ENCODE measurements around the gene RAVER2. TPM values are rescaled to one million over a fixed set of nuclear protein-coding genes. Genes with fewer than 3 reads are reported as not detected.
"Not testable (repeated sequence)": the region's sequence is repeated elsewhere in the genome, so short reads cannot be mapped to it uniquely, and the experiment has no call there.

RAVER2 gene, protein sequence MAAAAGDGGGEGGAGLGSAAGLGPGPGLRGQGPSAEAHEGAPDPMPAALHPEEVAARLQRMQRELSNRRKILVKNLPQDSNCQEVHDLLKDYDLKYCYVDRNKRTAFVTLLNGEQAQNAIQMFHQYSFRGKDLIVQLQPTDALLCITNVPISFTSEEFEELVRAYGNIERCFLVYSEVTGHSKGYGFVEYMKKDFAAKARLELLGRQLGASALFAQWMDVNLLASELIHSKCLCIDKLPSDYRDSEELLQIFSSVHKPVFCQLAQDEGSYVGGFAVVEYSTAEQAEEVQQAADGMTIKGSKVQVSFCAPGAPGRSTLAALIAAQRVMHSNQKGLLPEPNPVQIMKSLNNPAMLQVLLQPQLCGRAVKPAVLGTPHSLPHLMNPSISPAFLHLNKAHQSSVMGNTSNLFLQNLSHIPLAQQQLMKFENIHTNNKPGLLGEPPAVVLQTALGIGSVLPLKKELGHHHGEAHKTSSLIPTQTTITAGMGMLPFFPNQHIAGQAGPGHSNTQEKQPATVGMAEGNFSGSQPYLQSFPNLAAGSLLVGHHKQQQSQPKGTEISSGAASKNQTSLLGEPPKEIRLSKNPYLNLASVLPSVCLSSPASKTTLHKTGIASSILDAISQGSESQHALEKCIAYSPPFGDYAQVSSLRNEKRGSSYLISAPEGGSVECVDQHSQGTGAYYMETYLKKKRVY
- 2.2 TPM for total RNA-seq

DNA sequence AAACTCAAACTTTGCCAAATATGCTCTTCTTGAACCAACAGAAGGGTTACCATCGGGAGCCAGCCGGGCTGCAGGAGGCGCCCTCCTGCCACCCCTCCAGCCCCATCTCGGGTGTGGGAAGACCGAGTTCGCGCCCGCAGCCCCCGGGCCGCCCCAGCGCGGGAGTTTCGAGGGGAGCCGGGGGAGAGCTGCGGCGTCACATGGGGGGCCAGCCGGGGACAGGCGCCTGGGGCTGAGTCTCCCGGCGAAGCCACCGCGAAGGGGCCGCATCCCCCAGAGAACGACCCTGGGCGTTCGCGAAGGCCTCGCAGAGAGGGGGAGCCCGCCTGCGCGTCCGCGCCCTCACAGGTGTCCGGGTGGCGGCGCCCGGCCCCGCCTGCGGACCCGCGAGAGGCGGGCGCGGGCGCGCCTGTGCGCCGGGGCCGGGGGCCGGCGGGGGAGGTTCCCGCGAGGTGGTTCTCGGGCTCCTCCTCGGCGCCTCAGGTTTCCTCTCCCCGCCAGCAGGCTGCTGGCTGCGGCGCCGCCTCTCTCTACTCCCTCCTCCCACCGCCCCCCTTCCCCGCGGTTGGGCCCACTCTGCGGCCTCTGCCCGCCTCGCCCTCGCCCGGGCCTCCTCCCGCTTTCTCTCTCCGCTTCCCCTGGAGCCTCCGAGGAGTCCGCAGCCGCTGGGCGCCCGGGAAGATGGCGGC, at the start of gene RAVER2:
Gene RAVER2, plus strand, starts transcription at position 584 of the 689 bp plus-strand sequence. Its CDS starts 98 bp downstream, at position 682.
- Histone ChIP-seq H3K27me3 (ENCODE audit: insufficient read depth, low read length) (no peaks in the 10 kb centered on the region), H3K4me3 (ENCODE audit: low read length) (peak within 1 kb of the TSS; percentile 44), H3K4me1 (ENCODE audit: insufficient read depth, low read length) (peaks cover 22% of the 10 kb centered on the region), H3K9me3 (ENCODE audit: low read depth, low read length) (no peaks in the 10 kb centered on the region)

DNA sequence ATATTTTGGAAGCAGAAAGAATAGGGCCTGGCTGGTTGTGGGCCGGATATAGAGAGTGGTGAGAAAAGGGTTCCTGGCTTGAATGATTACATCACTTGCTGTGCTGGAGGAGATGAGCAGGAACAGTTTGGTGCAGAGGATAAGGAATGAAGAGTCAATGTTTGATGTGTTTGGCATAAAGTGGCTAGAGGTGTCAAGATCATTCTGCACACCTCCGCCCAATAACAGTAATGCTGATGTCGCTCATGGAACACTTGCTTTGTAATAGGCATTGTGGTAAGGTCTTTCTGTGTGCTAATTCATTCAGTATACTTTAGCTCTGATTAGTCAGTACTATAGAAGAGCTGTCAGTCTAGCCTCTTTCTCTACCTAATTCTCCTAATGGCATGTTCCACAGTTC, 48.0 kb upstream of the RAVER2 start:
- Histone ChIP-seq H3K9me3 (ENCODE audit: low read depth, low read length) (no peaks in the 10 kb centered on the region), H3K4me1 (ENCODE audit: insufficient read depth, low read length) (no peaks in the 10 kb centered on the region), H3K4me3 (ENCODE audit: low read length) (no peak overlapping the region), H3K27me3 (ENCODE audit: insufficient read depth, low read length) (no peaks in the 10 kb centered on the region)

- Histone ChIP-seq H3K27me3 (ENCODE audit: insufficient read depth, low read length) (no peaks in the 10 kb centered on the region), H3K9me3 (ENCODE audit: low read depth, low read length) (no peaks in the 10 kb centered on the region), H3K4me1 (ENCODE audit: insufficient read depth, low read length) (no peaks in the 10 kb centered on the region), H3K4me3 (ENCODE audit: low read length) (no peak overlapping the region)
Measured at GRCh38 chr1:64699327-64699726, 45.5 kb upstream of the RAVER2 start.

DNA sequence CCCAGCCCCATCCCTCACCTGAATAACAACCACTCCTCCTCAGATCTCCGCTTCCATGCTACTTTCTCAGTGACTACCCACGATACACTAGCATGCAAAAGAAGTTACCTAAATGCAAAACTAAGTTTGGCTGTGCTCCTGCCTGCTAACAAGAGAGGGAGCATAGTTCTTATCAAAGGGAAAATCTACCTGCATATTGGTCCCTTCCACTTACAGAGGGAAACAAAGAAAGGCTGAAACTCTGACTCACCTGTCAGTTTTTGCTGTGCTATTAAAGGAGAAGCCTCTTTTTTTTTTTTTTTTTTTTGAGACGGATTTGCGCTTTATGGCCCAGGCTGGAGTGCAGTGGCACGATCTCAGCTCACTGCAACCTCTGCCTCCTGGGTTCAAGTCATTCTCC, 43.8 kb upstream of the RAVER2 start:
- Histone ChIP-seq H3K4me1 (ENCODE audit: insufficient read depth, low read length) (no peaks in the 10 kb centered on the region), H3K9me3 (ENCODE audit: low read depth, low read length) (no peaks in the 10 kb centered on the region), H3K4me3 (ENCODE audit: low read length) (no peak overlapping the region), H3K27me3 (ENCODE audit: insufficient read depth, low read length) (no peaks in the 10 kb centered on the region)

- Histone ChIP-seq H3K4me1 (ENCODE audit: insufficient read depth, low read length) (no peaks in the 10 kb centered on the region), H3K27me3 (ENCODE audit: insufficient read depth, low read length) (no peaks in the 10 kb centered on the region), H3K9me3 (ENCODE audit: low read depth, low read length) (no peaks in the 10 kb centered on the region), H3K4me3 (ENCODE audit: low read length) (no peak overlapping the region)
Measured at GRCh38 chr1:64701886-64702285, 43.0 kb upstream of the RAVER2 start.

GRCh38 chr1:64702670-64703069, 42.2 kb upstream of the RAVER2 start:
- H3K9me3 ChIP-seq (ENCODE audit: low read depth, low read length); H3K4me3 ChIP-seq (ENCODE audit: low read length); H3K4me1 ChIP-seq (ENCODE audit: insufficient read depth, low read length); H3K27me3 ChIP-seq (ENCODE audit: insufficient read depth, low read length): not testable (repeated sequence)

DNA sequence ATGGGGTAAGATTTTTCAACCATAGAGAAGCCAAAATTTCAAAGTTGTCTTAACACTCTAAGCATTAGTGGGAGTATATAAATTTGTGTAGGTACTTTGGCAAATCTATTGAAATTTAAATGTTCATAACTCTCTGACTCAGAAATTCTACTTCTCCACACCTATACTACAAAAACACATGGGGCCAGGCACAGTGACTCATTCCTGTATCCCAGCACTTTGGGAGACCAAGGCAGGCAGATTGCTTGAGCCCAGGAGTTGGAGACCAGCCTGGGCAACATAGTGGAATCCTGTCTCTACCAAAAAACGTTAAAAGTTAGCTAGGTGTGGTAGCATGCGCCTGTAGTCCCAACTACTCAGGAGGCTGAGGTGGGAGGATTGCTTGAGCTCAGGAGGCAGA, 41.3 kb upstream of the RAVER2 start:
- Histone ChIP-seq H3K27me3 (ENCODE audit: insufficient read depth, low read length) (no peaks in the 10 kb centered on the region), H3K4me1 (ENCODE audit: insufficient read depth, low read length) (no peaks in the 10 kb centered on the region), H3K9me3 (ENCODE audit: low read depth, low read length) (no peaks in the 10 kb centered on the region), H3K4me3 (ENCODE audit: low read length) (no peak overlapping the region)

DNA sequence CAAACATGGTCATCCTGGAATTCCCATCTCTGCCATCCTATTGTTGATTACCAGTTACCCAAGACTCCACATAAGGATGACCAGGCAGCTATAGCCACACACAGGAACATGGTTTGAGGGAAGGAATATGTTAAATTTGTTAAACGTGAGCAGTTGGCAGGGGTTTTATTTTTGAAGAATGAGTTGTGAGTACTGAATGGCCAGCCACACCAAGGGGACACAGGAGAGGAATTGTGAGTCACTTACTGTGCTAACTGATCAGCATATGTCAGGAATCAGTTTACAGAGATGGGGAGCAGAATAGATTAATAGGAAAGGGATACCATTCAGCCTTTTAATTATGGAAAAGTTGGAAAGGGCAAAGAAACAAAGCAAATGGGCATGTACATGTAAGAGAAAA, 39.3 kb upstream of the RAVER2 start:
- no peak overlapping the region for H3K4me3 ChIP-seq (ENCODE audit: low read length)
- no peaks in the 10 kb centered on the region for H3K27me3 ChIP-seq (ENCODE audit: insufficient read depth, low read length)
- H3K9me3 ChIP-seq (ENCODE audit: low read depth, low read length) = no peaks in the 10 kb centered on the region
- H3K4me1 ChIP-seq (ENCODE audit: insufficient read depth, low read length) = no peaks in the 10 kb centered on the region

DNA sequence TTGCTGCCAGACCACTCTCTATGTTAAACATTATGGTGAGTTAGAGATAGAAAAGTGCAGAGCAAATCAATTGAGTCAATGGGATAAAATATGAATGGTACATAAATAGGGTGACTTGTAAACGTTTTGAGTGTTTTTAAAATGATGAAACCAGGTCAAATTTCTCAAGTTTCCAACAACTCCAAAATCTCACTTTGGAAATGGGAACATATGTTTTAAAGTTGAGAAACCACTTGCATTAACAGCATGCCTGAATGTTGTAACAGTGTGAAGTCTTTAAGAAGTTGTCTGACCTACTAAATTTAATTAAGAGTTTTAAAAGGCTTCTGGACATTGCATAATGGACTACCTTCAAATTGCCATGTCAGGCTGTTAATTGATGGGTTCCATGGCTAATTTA, 33.6 kb upstream of the RAVER2 start:
- no peaks in the 10 kb centered on the region for H3K27me3 ChIP-seq (ENCODE audit: insufficient read depth, low read length)
- H3K9me3 ChIP-seq (ENCODE audit: low read depth, low read length) = no peaks in the 10 kb centered on the region

GRCh38 chr1:64712049-64712448, 32.8 kb upstream of the RAVER2 start:
- no peaks in the 10 kb centered on the region for H3K4me1 ChIP-seq (ENCODE audit: insufficient read depth, low read length)
- no peaks in the 10 kb centered on the region for H3K27me3 ChIP-seq (ENCODE audit: insufficient read depth, low read length)
- H3K9me3 ChIP-seq (ENCODE audit: low read depth, low read length) = no peaks in the 10 kb centered on the region
- H3K4me3 ChIP-seq (ENCODE audit: low read length) = no peak overlapping the region

More for the DNA sequence above, 33.6 kb upstream of the RAVER2 start:
- Histone ChIP-seq H3K4me3 (ENCODE audit: low read length) (no peak overlapping the region), H3K4me1 (ENCODE audit: insufficient read depth, low read length) (no peaks in the 10 kb centered on the region)

DNA sequence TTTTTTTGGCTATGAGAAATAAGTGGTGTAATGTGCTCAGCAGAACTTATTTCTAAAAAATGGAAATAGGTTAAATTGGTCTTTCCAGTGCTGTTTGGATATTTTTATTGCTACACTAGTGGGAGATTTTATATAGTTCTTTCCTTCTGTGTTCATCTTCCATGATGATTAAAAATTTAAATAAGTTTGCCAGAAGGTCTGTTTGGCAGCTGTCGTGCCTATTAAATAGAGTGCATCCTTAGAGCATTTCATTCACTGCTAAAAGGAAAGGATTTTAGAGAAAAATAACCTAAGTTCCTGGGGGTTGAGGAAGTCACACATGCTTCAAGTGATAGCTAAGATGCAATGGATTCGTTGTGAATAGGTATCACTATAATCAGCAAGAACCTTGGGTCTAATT, 29.7 kb upstream of the RAVER2 start:
- Histone ChIP-seq H3K27me3 (ENCODE audit: insufficient read depth, low read length) (no peaks in the 10 kb centered on the region), H3K4me3 (ENCODE audit: low read length) (no peak overlapping the region), H3K4me1 (ENCODE audit: insufficient read depth, low read length) (no peaks in the 10 kb centered on the region), H3K9me3 (ENCODE audit: low read depth, low read length) (no peaks in the 10 kb centered on the region)

- Histone ChIP-seq H3K9me3 (ENCODE audit: low read depth, low read length) (no peaks in the 10 kb centered on the region), H3K4me1 (ENCODE audit: insufficient read depth, low read length) (no peaks in the 10 kb centered on the region), H3K4me3 (ENCODE audit: low read length) (no peak overlapping the region), H3K27me3 (ENCODE audit: insufficient read depth, low read length) (peaks cover 7% of the 10 kb centered on the region)
Measured at GRCh38 chr1:64721135-64721534, 23.7 kb upstream of the RAVER2 start.

DNA sequence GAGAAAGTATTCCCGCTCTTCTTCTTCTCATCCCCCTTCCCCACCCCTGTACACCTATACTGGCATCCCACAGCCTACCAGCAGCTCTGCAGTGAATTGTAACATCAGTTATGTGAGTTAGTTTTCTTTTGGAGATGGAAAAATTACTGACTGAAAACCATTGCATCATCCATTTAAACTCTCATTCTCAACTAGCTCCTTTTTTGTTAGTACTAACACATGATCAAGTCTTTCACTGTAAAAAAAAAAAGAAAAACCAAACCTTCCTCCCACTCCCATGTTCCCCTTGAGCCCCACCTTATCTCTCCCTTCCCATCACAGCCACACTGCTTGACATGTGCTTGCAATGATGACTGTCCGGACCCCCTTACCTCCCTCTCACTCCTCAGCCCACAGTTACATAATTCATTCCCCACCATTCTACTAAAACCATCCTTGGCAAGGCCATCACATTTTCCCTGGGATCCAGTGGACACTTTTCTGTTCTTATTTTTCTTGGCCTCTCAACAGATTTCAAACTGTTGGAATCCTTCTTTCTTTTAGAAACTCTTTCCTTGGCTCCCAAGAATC, 23.2 kb upstream of the RAVER2 start:
- no peak overlapping the region for H3K4me3 ChIP-seq (ENCODE audit: low read length)
- H3K4me1 ChIP-seq (ENCODE audit: insufficient read depth, low read length) = no peaks in the 10 kb centered on the region
- H3K27me3 ChIP-seq (ENCODE audit: insufficient read depth, low read length) = peaks cover 7% of the 10 kb centered on the region
- no peaks in the 10 kb centered on the region for H3K9me3 ChIP-seq (ENCODE audit: low read depth, low read length)

DNA sequence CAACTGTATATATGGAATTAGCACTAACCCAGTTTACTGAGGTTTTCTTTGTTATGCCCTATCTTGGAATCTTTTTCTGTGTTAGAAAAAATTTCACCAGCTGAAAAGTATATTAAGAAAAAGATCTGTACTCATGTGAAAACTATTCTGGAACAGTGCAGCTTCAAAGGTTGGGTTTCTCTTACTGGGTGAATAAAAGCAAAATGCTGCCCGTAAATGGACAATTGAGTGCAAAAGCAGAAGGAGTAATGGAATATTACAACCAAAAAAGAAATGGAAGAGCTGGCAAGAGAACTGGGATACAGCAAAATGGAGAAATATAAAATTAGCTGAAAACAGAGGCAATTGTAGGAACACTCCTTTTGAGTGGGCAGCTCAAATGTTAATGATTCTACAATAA, 17.0 kb upstream of the RAVER2 start:
- Histone ChIP-seq H3K4me1 (ENCODE audit: insufficient read depth, low read length) (no peaks in the 10 kb centered on the region), H3K9me3 (ENCODE audit: low read depth, low read length) (no peaks in the 10 kb centered on the region), H3K4me3 (ENCODE audit: low read length) (no peak overlapping the region), H3K27me3 (ENCODE audit: insufficient read depth, low read length) (peaks cover 4% of the 10 kb centered on the region)
